ENCODE results near the gene ADGRB3.

- TF ChIP-seq CTCF (conservative IDR thresholded peaks at IDR 0.05; ENCODE audit: low read length), result no peak
- TF ChIP-seq EZH2phosphoT487 (IDR thresholded peaks at IDR 0.05; ENCODE audit: borderline replicate concordance, low read depth, low read length), result no peak
Measured at GRCh38 chr6:68892452-68892851, 257.4 kb downstream of the ADGRB3 start.

Measured in OCI-LY7 (cell line).